Glutamatergic neuron (in vitro differentiated cells): ENCODE measurements around the gene GPC2. TPM values are rescaled to one million over a fixed set of nuclear protein-coding genes. Genes with fewer than 3 reads are reported as not detected.
A peak's percentile ranks its signal among the peaks of the same experiment; 100 is the strongest.

Experiments used
- DNase-seq: peaks from one replicate; pipeline ENCODE4 v3.0.0; 2022
- H3K27ac Mint-ChIP-seq: one replicate; pipeline ENCODE4 v1.8.0; 2020; ENCODE audit warnings: mild to moderate bottlenecking, mixed read lengths, inconsistent platforms; ENCODE audit not compliant: unreplicated experiment
- H3K27me3 Mint-ChIP-seq: one replicate; pipeline ENCODE4 v1.8.0; 2020; ENCODE audit warnings: mild to moderate bottlenecking, moderate library complexity, mixed read lengths, inconsistent platforms; ENCODE audit not compliant: unreplicated experiment
- H3K36me3 Mint-ChIP-seq: one replicate; pipeline ENCODE4 v1.8.0; 2020; ENCODE audit warnings: mild to moderate bottlenecking, mixed read lengths, inconsistent platforms; ENCODE audit not compliant: unreplicated experiment
- H3K4me1 Mint-ChIP-seq: one replicate; pipeline ENCODE4 v1.8.0; 2020; ENCODE audit warnings: mild to moderate bottlenecking, low read depth, mixed read lengths, inconsistent platforms; ENCODE audit not compliant: unreplicated experiment
- H3K4me3 Mint-ChIP-seq: one replicate; pipeline ENCODE4 v1.8.0; 2020; ENCODE audit warnings: mild to moderate bottlenecking, mixed read lengths, inconsistent platforms; ENCODE audit not compliant: unreplicated experiment
- H3K9me3 Mint-ChIP-seq: one replicate; pipeline ENCODE4 v1.8.0; 2020; ENCODE audit warnings: mild to moderate bottlenecking, moderate library complexity, mixed read lengths, inconsistent platforms; ENCODE audit not compliant: unreplicated experiment
- total RNA-seq: library from RNA; stranded (reverse); fragmentation: NEBNext Ultra II Directional; extraction: Animal tissue kit (Norgen Biotek cat#: 25700); gene quantifications from one replicate; pipeline ENCODE4 v1.2.1, GENCODE V29; 2021; ENCODE audit not compliant: unreplicated experiment
- TF ChIP-seq, protein P1 (sequence below): fragments of 200-600 bp; sonication (generic); IDR thresholded peaks from one replicate; pipeline ENCODE4 v1.5.0; 2021; ENCODE audit not compliant: partially characterized antibody, unreplicated experiment

GPC2 gene
- total RNA-seq, 1 donor from 2014 or later: 530 TPM

DNA sequence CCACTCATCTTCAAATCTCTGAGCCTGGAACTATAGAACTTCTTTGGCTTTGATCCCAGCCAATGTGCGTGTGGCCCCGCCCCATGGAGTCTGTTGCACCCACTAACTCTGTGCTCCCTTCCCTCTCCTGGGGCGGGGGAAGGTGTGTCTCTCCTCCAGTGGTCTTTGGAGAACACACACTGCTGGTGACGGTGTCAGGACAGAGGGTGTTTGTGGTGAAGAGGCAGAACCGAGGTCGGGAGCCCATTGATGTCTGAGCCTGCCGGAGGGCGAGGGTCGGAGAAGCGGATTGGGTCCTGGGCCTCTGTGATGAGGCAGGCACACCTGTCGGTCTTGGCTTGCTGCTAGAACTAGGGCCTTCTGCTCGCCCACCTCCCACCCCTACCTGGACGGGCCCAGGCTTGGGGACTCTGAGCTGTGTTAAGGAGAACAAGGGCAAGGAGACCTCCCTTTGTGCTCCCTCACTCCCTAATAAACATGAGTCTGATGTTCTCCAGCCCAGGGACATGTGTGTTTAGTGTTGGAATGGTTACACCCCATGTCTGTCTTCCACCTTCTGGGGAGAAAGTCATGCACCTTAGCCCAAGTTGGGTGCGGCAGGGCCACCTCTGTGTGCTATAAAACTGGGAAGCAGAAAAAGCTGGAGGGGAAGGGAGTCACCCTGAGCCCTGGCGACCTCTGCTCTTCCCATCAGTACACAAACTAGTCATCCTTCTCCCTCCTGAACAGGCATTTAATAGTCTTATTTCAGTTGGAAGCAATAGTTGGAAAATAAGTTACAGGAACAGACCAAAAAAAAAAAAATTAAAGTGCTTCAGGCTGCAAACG, 23.3 kb downstream of the GPC2 start:
- peaks cover 6% of the 10 kb centered on the region for H3K4me1 Mint-ChIP-seq
- H3K27me3 Mint-ChIP-seq: no peaks in the 10 kb centered on the region
- H3K4me3 Mint-ChIP-seq: no peak overlapping the region
- peaks cover 5% of the 10 kb centered on the region for H3K36me3 Mint-ChIP-seq
- H3K9me3 Mint-ChIP-seq: peaks cover 3% of the 10 kb centered on the region
- peak overlapping the region; percentile 33 for H3K27ac Mint-ChIP-seq
- no peak for DNase-seq
- TF ChIP-seq, protein P1, sequence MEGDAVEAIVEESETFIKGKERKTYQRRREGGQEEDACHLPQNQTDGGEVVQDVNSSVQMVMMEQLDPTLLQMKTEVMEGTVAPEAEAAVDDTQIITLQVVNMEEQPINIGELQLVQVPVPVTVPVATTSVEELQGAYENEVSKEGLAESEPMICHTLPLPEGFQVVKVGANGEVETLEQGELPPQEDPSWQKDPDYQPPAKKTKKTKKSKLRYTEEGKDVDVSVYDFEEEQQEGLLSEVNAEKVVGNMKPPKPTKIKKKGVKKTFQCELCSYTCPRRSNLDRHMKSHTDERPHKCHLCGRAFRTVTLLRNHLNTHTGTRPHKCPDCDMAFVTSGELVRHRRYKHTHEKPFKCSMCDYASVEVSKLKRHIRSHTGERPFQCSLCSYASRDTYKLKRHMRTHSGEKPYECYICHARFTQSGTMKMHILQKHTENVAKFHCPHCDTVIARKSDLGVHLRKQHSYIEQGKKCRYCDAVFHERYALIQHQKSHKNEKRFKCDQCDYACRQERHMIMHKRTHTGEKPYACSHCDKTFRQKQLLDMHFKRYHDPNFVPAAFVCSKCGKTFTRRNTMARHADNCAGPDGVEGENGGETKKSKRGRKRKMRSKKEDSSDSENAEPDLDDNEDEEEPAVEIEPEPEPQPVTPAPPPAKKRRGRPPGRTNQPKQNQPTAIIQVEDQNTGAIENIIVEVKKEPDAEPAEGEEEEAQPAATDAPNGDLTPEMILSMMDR: no peak

DNA sequence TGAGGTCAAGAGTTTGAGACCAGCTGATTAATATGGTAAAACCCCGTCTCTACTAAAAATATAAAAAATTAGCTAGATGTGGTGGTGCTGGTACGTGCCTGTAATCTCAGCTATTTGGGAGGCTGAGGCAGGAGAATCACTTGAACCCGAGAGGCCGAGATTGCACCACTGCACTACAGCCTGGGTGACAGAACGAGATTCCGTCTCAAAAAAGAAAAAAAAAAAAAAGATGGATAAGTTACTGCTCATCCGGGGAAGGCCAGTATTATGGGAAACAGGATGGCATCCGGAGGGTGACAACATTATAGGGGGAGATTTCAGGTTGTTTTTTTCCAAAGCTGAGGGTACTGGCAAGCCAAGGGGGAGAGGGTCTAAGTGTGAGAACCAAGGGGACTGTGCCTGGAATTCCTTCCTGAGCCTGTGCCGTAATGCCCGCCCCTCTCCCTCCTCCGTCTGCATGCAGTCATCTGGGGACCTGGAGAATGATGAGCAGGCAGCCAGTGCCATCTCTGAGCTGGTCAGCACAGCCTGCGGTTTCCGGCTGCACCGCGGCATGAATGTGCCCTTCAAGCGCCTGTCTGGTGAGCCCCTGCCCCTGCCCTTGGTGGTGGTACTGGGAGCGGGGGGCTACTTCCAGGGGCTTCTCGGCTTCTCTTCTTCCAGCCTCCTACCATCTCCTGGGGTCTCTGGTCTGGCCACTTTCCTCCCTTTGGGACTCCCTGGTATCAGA, 24.1 kb downstream of the GPC2 start:
- Mint-ChIP-seq H3K4me3 (no peak overlapping the region), H3K4me1 (peaks cover 6% of the 10 kb centered on the region), H3K27ac (no peak overlapping the region), H3K27me3 (peaks cover 4% of the 10 kb centered on the region), H3K36me3 (peaks cover 5% of the 10 kb centered on the region), H3K9me3 (peaks cover 5% of the 10 kb centered on the region)
- TF ChIP-seq, protein P1: no peak
- no peak for DNase-seq

DNA sequence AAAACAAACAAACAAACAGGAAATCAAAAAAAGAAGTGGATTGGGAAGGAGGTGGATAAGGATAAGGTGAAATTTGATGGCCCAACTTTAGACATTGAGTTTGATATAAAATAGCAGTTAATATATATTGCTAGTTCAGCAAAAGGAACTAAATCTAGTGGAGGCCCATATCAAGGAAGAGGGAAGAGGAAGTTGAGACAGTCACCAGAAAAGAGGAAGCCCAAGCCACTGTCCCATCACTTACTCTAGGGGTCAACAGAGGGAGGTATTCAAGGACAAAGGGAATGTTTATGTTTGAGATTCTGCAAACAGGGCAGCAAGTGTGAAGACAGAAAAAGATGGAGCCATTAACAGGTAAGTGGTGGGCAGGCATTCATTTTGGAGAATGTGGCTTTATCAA, 24.8 kb downstream of the GPC2 start:
- Mint-ChIP-seq H3K4me1 (peaks cover 3% of the 10 kb centered on the region), H3K4me3 (no peak overlapping the region), H3K9me3 (peaks cover 5% of the 10 kb centered on the region), H3K36me3 (peaks cover 5% of the 10 kb centered on the region), H3K27ac (no peak overlapping the region), H3K27me3 (peaks cover 4% of the 10 kb centered on the region)
- TF ChIP-seq, protein P1: no peak
- no peak for DNase-seq

DNA sequence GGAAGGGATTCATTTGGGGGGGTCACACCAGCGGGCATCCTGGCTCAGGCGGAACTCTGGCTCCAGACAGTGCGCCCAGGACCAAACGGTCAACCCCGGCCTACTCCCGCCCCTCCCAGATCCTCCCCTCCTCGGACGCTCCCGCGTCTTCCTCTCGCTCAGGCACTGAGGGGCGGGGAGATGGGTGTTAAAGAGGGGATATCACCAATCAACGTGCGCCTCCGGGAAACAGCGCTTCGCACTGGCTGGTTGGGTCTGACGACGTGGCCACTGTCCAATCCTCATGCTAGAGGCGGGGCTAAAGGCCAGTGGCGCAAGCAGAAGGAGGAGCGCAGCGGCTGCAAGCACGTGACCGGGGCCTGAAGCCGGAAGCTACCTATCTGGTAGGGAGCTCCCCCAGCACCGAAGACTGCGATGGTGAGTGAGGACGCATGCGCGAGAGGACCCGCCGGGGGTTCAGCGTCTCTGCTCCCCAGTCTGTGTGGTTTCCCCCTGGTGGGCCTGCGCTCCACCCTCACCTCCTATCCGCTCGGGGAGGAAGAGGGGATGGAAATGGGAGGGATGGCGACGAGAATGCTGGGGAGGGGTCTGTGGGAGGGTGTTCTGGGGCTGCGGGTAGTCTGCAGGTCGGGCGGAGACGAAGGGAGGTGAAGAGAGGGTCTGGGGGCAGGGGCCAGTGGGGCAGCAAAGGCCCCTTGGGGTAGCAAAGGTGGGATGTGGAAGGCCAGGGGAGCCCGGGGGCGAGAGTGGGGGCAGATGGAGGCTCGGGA, 28.4 kb downstream of the GPC2 start, which contains the start of gene LAMTOR4:
TSS of gene LAMTOR4 (plus strand) at position 360 of the 770 bp plus-strand sequence. CDS start at position 415, 55 bp downstream.
- Mint-ChIP-seq H3K36me3 (peaks cover 5% of the 10 kb centered on the region), H3K9me3 (peaks cover 4% of the 10 kb centered on the region), H3K4me3 (peak within 1 kb of the TSS; percentile 97), H3K27me3 (peaks cover 4% of the 10 kb centered on the region), H3K27ac (peak within 1 kb of the TSS; percentile 94), H3K4me1 (no peaks in the 10 kb centered on the region)
- peak; percentile 95 for DNase-seq
- TF ChIP-seq, protein P1: no peak
